GM12878 (cell line): ENCODE results near the gene KCNQ1. TPM values are rescaled to one million over a fixed set of nuclear protein-coding genes. Genes with fewer than 3 reads are reported as not detected.

Source experiments
- ATAC-seq: fragments of 200-7000 bp; cut with Tn5 transposase; 3 replicates; pipeline ENCODE4 v1.9.1; 2020; ENCODE audit warnings: mild to moderate bottlenecking, moderate library complexity
- BruUV-seq: library from RNA; stranded (reverse); fragments of 400-500 nt; replicated peaks from 2 replicates; lab custom pipeline; 2021; lab: Mats Ljungman, UMichigan
- CTCF ChIA-PET: fragments of 300-600 bp; sonication (Branson Sonifier 250); formaldehyde crosslinking; extraction: SDS; loops from one replicate; lab custom pipeline; 2021; ENCODE audit warnings: inconsistent platforms; lab: Yijun Ruan, JAX
- POLR2A ChIA-PET: fragments of 350-600 bp; formaldehyde crosslinking; extraction: SDS; loops from one replicate; lab custom pipeline; 2021; ENCODE audit warnings: inconsistent platforms; lab: Charles Lee
- RAD21 ChIA-PET: fragments of 300-600 bp; sonication (Branson Sonifier 250); formaldehyde crosslinking; loops from one replicate; lab custom pipeline; 2023; ENCODE audit warnings: antibody characterized with exemption; ENCODE audit not compliant: unreplicated experiment; lab: Charles Lee
- SMC1A ChIA-PET: fragments of 300-600 bp; sonication (Branson Sonifier 250); formaldehyde crosslinking; loops from one replicate; lab custom pipeline; 2023; ENCODE audit not compliant: unreplicated experiment, uncharacterized antibody; lab: Charles Lee
- DNase-seq: peaks from one replicate; pipeline ENCODE4 v3.0.0-alpha.2; 2011; ENCODE audit warnings: low read depth, low spot score
- FAIRE-seq: peaks from 3 replicates; lab custom pipeline; 2011; peaks lifted over from hg19 to GRCh38; lab: Jason Lieb, UNC
- H2AFZ ChIP-seq: 2 replicates; pipeline ENCODE4 v1.6.0; 2011; ENCODE audit warnings: low read depth, low read length, control low read depth; ENCODE audit not compliant: control insufficient read depth
- H3K27ac ChIP-seq: 2 replicates; pipeline ENCODE4 v1.5.1; 2011; ENCODE audit warnings: control low read depth; ENCODE audit not compliant: control insufficient read depth, insufficient read depth
- H3K27me3 ChIP-seq, 2 experiments: replicated peaks in 1 of 2; 2 replicates each; pipeline versions ENCODE4 v1.6.0 to v1.6.1; 2011; ENCODE audit warnings: low read length in 1 of 2; ENCODE audit not compliant: control insufficient read depth in 2 of 2, insufficient read depth in 2 of 2
- H3K36me3 ChIP-seq, 2 experiments: 2 replicates each; pipeline ENCODE4 v1.5.1; 2011; ENCODE audit warnings: low read length in 1 of 2; ENCODE audit not compliant: control insufficient read depth in 2 of 2, insufficient read depth in 2 of 2
- H3K4me1 ChIP-seq: 2 replicates; pipeline ENCODE4 v1.6.1; 2011; ENCODE audit warnings: mild to moderate bottlenecking, low read length, moderate library complexity, mixed read lengths; ENCODE audit not compliant: control insufficient read depth, insufficient read depth
- H3K4me2 ChIP-seq: 2 replicates; pipeline ENCODE4 v1.6.0; 2011; ENCODE audit warnings: control low read depth; ENCODE audit not compliant: control insufficient read depth, insufficient read depth
- H3K4me3 ChIP-seq: fragments of 200-600 bp; sonication (generic); 2 replicates; pipeline ENCODE4 v1.5.1; 2016
- H3K79me2 ChIP-seq: 2 replicates; pipeline ENCODE4 v1.6.0; 2011; ENCODE audit warnings: low read length; ENCODE audit not compliant: control insufficient read depth, insufficient read depth
- H3K9ac ChIP-seq: 2 replicates; pipeline ENCODE4 v1.8.0; 2011; ENCODE audit warnings: low read length, control low read depth, mixed read lengths; ENCODE audit not compliant: control insufficient read depth, insufficient read depth
- H3K9me3 ChIP-seq: replicated peaks from 3 replicates; pipeline ENCODE4 v1.5.1; 2011; ENCODE audit warnings: mild to moderate bottlenecking, low read length; ENCODE audit not compliant: control insufficient read depth, insufficient read depth
- H4K20me1 ChIP-seq: 2 replicates; pipeline ENCODE4 v1.6.0; 2011; ENCODE audit not compliant: control insufficient read depth, insufficient read depth
- BMI1 ChIP-seq: fragments of 450-650 bp; IDR thresholded peaks from 2 replicates; pipeline ENCODE4 v1.6.1; 2016; ENCODE audit warnings: mild to moderate bottlenecking, moderate library complexity, borderline replicate concordance
- CHD2 ChIP-seq: IDR thresholded peaks from 2 replicates; pipeline ENCODE4 v1.6.1; 2011; ENCODE audit warnings: low read depth, low read length, improper control_type of control experiment, borderline replicate concordance
- E2F4 ChIP-seq: IDR thresholded peaks from 2 replicates; pipeline ENCODE4 v1.6.1; 2012; ENCODE audit warnings: low read depth, low read length, improper control_type of control experiment
- EED ChIP-seq: sonication (generic); IDR thresholded peaks from 2 replicates; pipeline ENCODE4 v1.6.1; 2016; ENCODE audit warnings: antibody characterized with exemption, low read depth
- FOXM1 ChIP-seq: IDR thresholded peaks from 2 replicates; pipeline ENCODE4 v1.6.1; 2012; ENCODE audit warnings: low read depth, mild to moderate bottlenecking, inconsistent platforms, low read length, moderate library complexity
- IRF4 ChIP-seq: IDR thresholded peaks from 2 replicates; pipeline ENCODE4 v1.6.1; 2011; ENCODE audit warnings: low read depth, low read length
- JUNB ChIP-seq: IDR thresholded peaks from 2 replicates; pipeline ENCODE4 v1.6.1; 2016; ENCODE audit warnings: antibody characterized with exemption, mild to moderate bottlenecking
- MTA2 ChIP-seq: fragments of 450-650 bp; IDR thresholded peaks from 2 replicates; pipeline ENCODE4 v1.6.1; 2016; ENCODE audit warnings: low read depth, mild to moderate bottlenecking, moderate library complexity
- RFX5 ChIP-seq: IDR thresholded peaks from 2 replicates; pipeline ENCODE4 v1.6.1; 2011; ENCODE audit warnings: low read depth, low read length, improper control_type of control experiment
- WRNIP1 ChIP-seq: IDR thresholded peaks from 2 replicates; pipeline ENCODE4 v1.6.1; 2011; ENCODE audit warnings: low read depth, low read length, improper control_type of control experiment, borderline replicate concordance
- YY1 ChIP-seq: IDR thresholded peaks from 2 replicates; pipeline ENCODE4 v1.6.1; 2011; ENCODE audit warnings: low read depth, mild to moderate bottlenecking, low read length
- ZBTB11 ChIP-seq: fragments of 450-650 bp; formaldehyde crosslinking; IDR thresholded peaks from 2 replicates; pipeline ENCODE4 v1.5.0; 2022; ENCODE audit warnings: mild to moderate bottlenecking, missing genetic modification characterization
- ZNF687 ChIP-seq: fragments of 450-650 bp; IDR thresholded peaks from 2 replicates; pipeline ENCODE4 v1.6.1; 2017; ENCODE audit warnings: mild to moderate bottlenecking, moderate library complexity
- ZZZ3 ChIP-seq: IDR thresholded peaks from 2 replicates; pipeline ENCODE4 v1.6.1; 2011; ENCODE audit warnings: low read depth; ENCODE audit not compliant: control insufficient read depth, insufficient read length
- WGBS: methylation state at CpG from one replicate; pipeline ENCODE4 v1.1.6; 2016; ENCODE audit warnings: low lambda C conversion rate; ENCODE audit not compliant: insufficient replicate concordance, insufficient coverage; ENCODE audit errors: missing lambda C conversion rate; 5-methylcytosine and 5-hydroxymethylcytosine counted together
- in situ Hi-C: fragments of 300-500 bp; cut with MboI; formaldehyde crosslinking; loops from 9 replicates; pipeline ENCODE4 v1.14.3; 2018; ENCODE audit warnings: mixed read lengths
- intact Hi-C: fragments of 100-400 bp; cut with micrococcal nuclease; formaldehyde crosslinking; loops from one replicate; pipeline ENCODE4 v1.14.2; 2022; ENCODE audit not compliant: unreplicated experiment
- polyA plus RNA-seq, 11 experiments: library from polyadenylated mRNA; depleted of rRNA in 4 of 11; unstranded in 6 of 11; stranded (reverse) in 5 of 11; fragments of >200 nt; fragmentation: Nextera tagmentation in 4 of 11; fragmentation: Illumina TruSeq in 1 of 11; extraction: Ambion mirVana in 4 of 11; extraction: Trizol in 1 of 11; gene quantifications; 1 replicate in 1 of 11; 2 replicates in 10 of 11; pipeline versions ENCODE4 v1.2.1 to v1.2.3, GENCODE V29; 2011 to 2016; ENCODE audit warnings: inconsistent platforms in 2 of 11, missing spikeins in 2 of 11, low read depth in 1 of 11
- total RNA-seq, 4 experiments: library from RNA; depleted of rRNA in 3 of 4; stranded (reverse); fragments of >200 nt in 3 of 4; fragmentation: Illumina TruSeq in 1 of 4; extraction: Trizol in 1 of 4; gene quantifications; 2 replicates each; pipeline versions ENCODE4 v1.2.1 to v1.2.3, GENCODE V29; 2013 to 2021

The KCNQ1 gene
- total and polyA plus RNA-seq, 10 of the 15 experiments (the other 5 are each of a cell fraction or from before 2014, with no cell fraction given) = 0.03 to 0.15 (median 0.12) TPM; not detected in 7

- H3K9me3 ChIP-seq = no peaks in the 10 kb centered on the region
- in situ Hi-C loops (loop anchor here (5.0 kb wide), 2 partner anchors 108 to 218 kb away; no protein-coding TSS in a partner anchor), intact Hi-C loops (loop anchor here (1.0 to 10.0 kb wide), 3 partner anchors 65 to 223 kb away; no protein-coding TSS in a partner anchor)
- H3K27me3 ChIP-seq = no peaks in the 10 kb centered on the region
- DNase-seq (peak; percentile 16), ATAC-seq (peak; percentile 89), FAIRE-seq (peak; percentile 70)
- BruUV-seq = no TSS peak
- H3K9ac ChIP-seq = no peak overlapping the region
- no peaks in the 10 kb centered on the region for H4K20me1 ChIP-seq
- H3K4me1 ChIP-seq = no peaks in the 10 kb centered on the region
- ChIA-PET SMC1A (interaction anchor here (0.9 to 3.4 kb wide), 7 partner anchors 111 to 221 kb away, joined by 3 to 60 read pairs (median 3); no protein-coding TSS in a partner anchor), CTCF (interaction anchor here (0.6 to 9.5 kb wide), 20 partner anchors 11 to 493 kb away, joined by 3 to 271 read pairs (median 4); partner anchors contain the start of genes C11orf21, TSPAN32 and TSSC4), RAD21 (interaction anchor here (0.7 to 7.3 kb wide), 13 partner anchors 19 to 234 kb away, joined by 3 to 187 read pairs (median 3); partner anchors contain the start of genes C11orf21, TSPAN32 and TSSC4), POLR2A (interaction anchor here (0.7 to 1.4 kb wide), 2 partner anchors 22 to 114 kb away, joined by 3 read pairs; no protein-coding TSS in a partner anchor)
- no peaks in the 10 kb centered on the region for H3K79me2 ChIP-seq
- no peak overlapping the region for H2AFZ ChIP-seq
- 27% methylated on average over 31 of the region's 36 CpGs for WGBS
- H3K4me2 ChIP-seq = no peak overlapping the region
- H3K4me3 ChIP-seq = no peak overlapping the region
- no peaks in the 10 kb centered on the region for H3K36me3 ChIP-seq
- H3K27ac ChIP-seq = no peak overlapping the region
- TF ChIP-seq MTA2 (no peak), ZNF687 (no peak), FOXM1 (no peak), JUNB (no peak), EED (no peak), E2F4 (0 out of 2 replicates have a peak, but pooled peaks have one; percentile 32), CHD2 (no peak), RFX5 (no peak), BMI1 (no peak), YY1 (0 out of 2 replicates have a peak, but pooled peaks have one; percentile 54), IRF4 (no peak), ZBTB11 (CRISPR knock-in tag) (no peak), ZZZ3 (no peak), WRNIP1 (no peak)
Observed at GRCh38 chr11:2419638-2420501, 24.9 kb upstream of the KCNQ1 start.
